Mesothelial cell of epicardium (in vitro differentiated cells): Measurements from ENCODE around the gene MROH7. TPM values are rescaled to one million over a fixed set of nuclear protein-coding genes. Genes with fewer than 3 reads are reported as not detected.

Experiments
- DNase-seq, 2 experiments: peaks; one replicate each; pipeline ENCODE4 v3.0.0; 2021; ENCODE audit warnings: low spot score in 2 of 2; ENCODE audit not compliant: unreplicated experiment in 2 of 2
- H3K27ac Mint-ChIP-seq: 2 replicates; pipeline ENCODE4 v1.8.0; 2021; ENCODE audit warnings: mixed read lengths
- H3K27me3 Mint-ChIP-seq: 2 replicates; pipeline ENCODE4 v1.8.0; 2021; ENCODE audit warnings: low read depth, mixed read lengths
- H3K36me3 Mint-ChIP-seq: 2 replicates; pipeline ENCODE4 v1.8.0; 2021; ENCODE audit warnings: mixed read lengths
- H3K4me1 Mint-ChIP-seq: 2 replicates; pipeline ENCODE4 v1.8.0; 2021; ENCODE audit warnings: mixed read lengths
- H3K4me3 Mint-ChIP-seq: 2 replicates; pipeline ENCODE4 v1.8.0; 2021; ENCODE audit warnings: mild to moderate bottlenecking, moderate library complexity, mixed read lengths
- H3K9me3 Mint-ChIP-seq: 2 replicates; pipeline ENCODE4 v1.8.0; 2021; ENCODE audit warnings: mixed read lengths
- CTCF ChIP-seq: fragments of 200-600 bp; sonication (generic); IDR thresholded peaks from one replicate; pipeline ENCODE4 v1.5.0; 2021; ENCODE audit warnings: antibody characterized with exemption; ENCODE audit not compliant: unreplicated experiment
- total RNA-seq: library from RNA; stranded (reverse); gene quantifications from 3 replicates; pipeline ENCODE4 v1.2.1, GENCODE V29; 2021

The MROH7 gene
- total RNA-seq, 1 donor from 2014 or later, result 4.3 TPM

- Mint-ChIP-seq H3K27ac (no peak overlapping the region), H3K27me3 (no peaks in the 10 kb centered on the region), H3K9me3 (no peaks in the 10 kb centered on the region), H3K36me3 (no peaks in the 10 kb centered on the region), H3K4me1 (no peaks in the 10 kb centered on the region), H3K4me3 (no peak overlapping the region)
- no peak for TF ChIP-seq CTCF
- DNase-seq, result no peak
Measured at GRCh38 chr1:54611621-54612020, 30.0 kb upstream of the MROH7 start.

- H3K4me3 Mint-ChIP-seq, result no peak overlapping the region
Measured at GRCh38 chr1:54614024-54614423, 27.6 kb upstream of the MROH7 start.

GRCh38 chr1:54614563-54614962 is 27.0 kb upstream of the MROH7 start:
- Mint-ChIP-seq H3K27me3 (no peaks in the 10 kb centered on the region), H3K4me3 (no peak overlapping the region), H3K9me3 (no peaks in the 10 kb centered on the region), H3K36me3 (no peaks in the 10 kb centered on the region), H3K27ac (no peak overlapping the region), H3K4me1 (no peaks in the 10 kb centered on the region)
- no peak for TF ChIP-seq CTCF
- no peak for DNase-seq

More at GRCh38 chr1:54614024-54614423, 27.6 kb upstream of the MROH7 start:
- no peaks in the 10 kb centered on the region for H3K9me3 Mint-ChIP-seq
- H3K36me3 Mint-ChIP-seq, result no peaks in the 10 kb centered on the region
- DNase-seq, result no peak
- H3K4me1 Mint-ChIP-seq, result no peaks in the 10 kb centered on the region
- no peak for TF ChIP-seq CTCF
- H3K27ac Mint-ChIP-seq, result no peak overlapping the region
- no peaks in the 10 kb centered on the region for H3K27me3 Mint-ChIP-seq

DNA sequence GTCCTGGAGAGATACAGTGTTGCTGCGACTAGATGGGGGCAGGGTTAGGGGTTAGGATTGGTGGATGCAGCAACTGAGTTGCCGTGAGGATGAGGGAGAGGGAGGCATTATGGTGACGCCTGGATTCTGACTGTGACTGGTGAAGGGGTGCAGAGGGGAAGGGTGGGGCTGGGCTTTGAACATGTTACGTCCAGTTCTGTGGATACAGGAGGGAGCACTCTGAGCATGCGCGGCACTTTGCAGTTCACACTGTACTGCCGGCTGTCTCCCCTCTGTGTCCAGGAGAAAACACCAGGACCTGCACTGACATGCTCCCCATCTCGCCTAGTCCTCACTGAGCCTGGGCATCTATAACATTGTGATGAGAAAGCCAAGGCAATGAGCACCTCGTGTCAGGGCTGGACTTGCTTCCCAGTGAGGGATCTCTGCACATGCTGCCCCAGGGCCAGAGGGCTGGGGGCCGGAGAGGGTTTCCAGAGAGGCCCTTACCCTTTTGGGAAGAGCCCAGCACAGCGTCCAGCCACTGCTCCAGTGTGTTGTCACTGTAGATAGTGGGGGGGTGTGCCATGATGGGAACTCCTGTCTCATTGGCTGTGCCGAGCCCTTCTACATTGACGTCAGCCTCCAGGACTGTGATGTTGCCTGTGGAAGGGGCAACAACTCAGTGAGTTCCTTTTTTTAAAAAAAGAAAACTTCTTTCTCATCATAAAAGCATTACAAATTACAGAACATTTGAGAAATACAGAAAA is 25.9 kb upstream of the MROH7 start:
- no peak for TF ChIP-seq CTCF
- no peaks in the 10 kb centered on the region for H3K9me3 Mint-ChIP-seq
- H3K27me3 Mint-ChIP-seq, result no peaks in the 10 kb centered on the region
- no peak for DNase-seq
- no peaks in the 10 kb centered on the region for H3K4me1 Mint-ChIP-seq
- no peak overlapping the region for H3K27ac Mint-ChIP-seq
- no peaks in the 10 kb centered on the region for H3K36me3 Mint-ChIP-seq
- H3K4me3 Mint-ChIP-seq, result no peak overlapping the region

DNA sequence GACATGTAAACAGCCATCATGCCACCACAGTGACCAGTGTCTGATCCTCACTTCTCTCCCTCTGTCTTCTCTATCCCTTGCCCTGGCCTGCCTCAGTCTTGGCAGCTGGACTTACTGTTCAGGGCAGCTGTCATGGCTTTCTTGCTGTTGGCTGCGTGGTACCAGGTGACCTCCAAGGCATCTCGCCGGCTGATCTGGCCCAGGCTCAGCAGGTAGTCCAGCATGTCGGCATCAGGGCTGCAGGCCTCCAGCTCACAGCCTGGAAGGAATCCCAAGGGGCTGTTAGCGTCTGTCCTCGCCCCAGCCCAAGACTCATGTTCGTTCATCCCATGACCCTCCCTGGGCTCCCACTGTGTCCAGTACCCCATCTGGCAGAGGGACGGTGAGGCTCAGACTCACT is 21.8 kb upstream of the MROH7 start:
- no peak for DNase-seq
- TF ChIP-seq CTCF, result no peak
- H3K27me3 Mint-ChIP-seq, result peaks cover 1% of the 10 kb centered on the region
- H3K9me3 Mint-ChIP-seq, result no peaks in the 10 kb centered on the region
- H3K36me3 Mint-ChIP-seq, result no peaks in the 10 kb centered on the region
- H3K27ac Mint-ChIP-seq, result no peak overlapping the region
- H3K4me3 Mint-ChIP-seq, result no peak overlapping the region
- H3K4me1 Mint-ChIP-seq, result peaks cover 10% of the 10 kb centered on the region
